ENCODE measurements around the gene FTO. TPM values are rescaled to one million over a fixed set of nuclear protein-coding genes. Genes with fewer than 3 reads are reported as not detected.

The FTO gene
- total and polyA plus RNA-seq, 2 experiments from 2014 or later, result 46.8 to 77.7 TPM

GRCh38 chr16:53792161-53792951, 88.4 kb downstream of the FTO start:
- H2AFZ ChIP-seq, result no peak overlapping the region
- no peak for DNase-seq (ENCODE audit: low spot score)
- no peak overlapping the region for H3K4me3 ChIP-seq
- no peak overlapping the region for H3K27ac ChIP-seq
- TF ChIP-seq EZH2phosphoT487 (IDR thresholded peaks at IDR 0.05; ENCODE audit: low read depth, severe bottlenecking, unreplicated experiment), result no peak
- no peak for TF ChIP-seq CTCF (IDR thresholded peaks at IDR 0.05; ENCODE audit: poor library complexity)
- TF ChIP-seq EZH2 (IDR thresholded peaks at IDR 0.05; ENCODE audit: borderline replicate concordance), result no peak
- 79% methylated on average over 6 of the region's 6 CpGs for WGBS (ENCODE audit: low lambda C conversion rate, missing lambda C conversion rate)
- no peaks in the 10 kb centered on the region for H3K27me3 ChIP-seq
- H3K4me1 ChIP-seq (ENCODE audit: insufficient read depth), result no peaks in the 10 kb centered on the region
- peaks cover 30% of the 10 kb centered on the region for H3K79me2 ChIP-seq
- H3K9me2 ChIP-seq (replicated peaks; ENCODE audit: insufficient read depth), result no peaks in the 10 kb centered on the region
- H4K20me1 ChIP-seq (ENCODE audit: insufficient read depth, poor library complexity, severe bottlenecking), result no peaks in the 10 kb centered on the region
- no peaks in the 10 kb centered on the region for H3K36me3 ChIP-seq (replicated peaks; ENCODE audit: insufficient read depth, low read depth)
- H3K9me3 ChIP-seq (ENCODE audit: low read depth), result no peaks in the 10 kb centered on the region
- no peak overlapping the region for H3K4me2 ChIP-seq

GRCh38 chr16:53803451-53803850, 99.5 kb downstream of the FTO start:
- Histone ChIP-seq H3K27ac (no peak overlapping the region), H3K4me3 (no peak overlapping the region), H3K79me2 (peaks cover 64% of the 10 kb centered on the region), H4K20me1 (ENCODE audit: insufficient read depth, poor library complexity, severe bottlenecking) (peaks cover 4% of the 10 kb centered on the region), H3K36me3 (replicated peaks; ENCODE audit: insufficient read depth, low read depth) (no peaks in the 10 kb centered on the region), H2AFZ (no peak overlapping the region), H3K4me1 (ENCODE audit: insufficient read depth) (no peaks in the 10 kb centered on the region), H3K4me2 (no peak overlapping the region), H3K27me3 (no peaks in the 10 kb centered on the region), H3K9me3 (ENCODE audit: low read depth) (no peaks in the 10 kb centered on the region), H3K9me2 (replicated peaks; ENCODE audit: insufficient read depth) (no peaks in the 10 kb centered on the region)
- no peak for DNase-seq (ENCODE audit: low spot score)
- TF ChIP-seq CTCF (IDR thresholded peaks at IDR 0.05; ENCODE audit: poor library complexity) (no peak), EZH2phosphoT487 (IDR thresholded peaks at IDR 0.05; ENCODE audit: low read depth, severe bottlenecking, unreplicated experiment) (no peak), EZH2 (IDR thresholded peaks at IDR 0.05; ENCODE audit: borderline replicate concordance) (no peak)

- H3K27ac ChIP-seq, result no peak overlapping the region
- H3K4me1 ChIP-seq (ENCODE audit: insufficient read depth), result no peaks in the 10 kb centered on the region
- no peaks in the 10 kb centered on the region for H3K36me3 ChIP-seq (replicated peaks; ENCODE audit: insufficient read depth, low read depth)
- no peak for DNase-seq (ENCODE audit: low spot score)
- H3K4me2 ChIP-seq, result no peak overlapping the region
- no peak for TF ChIP-seq EZH2phosphoT487 (IDR thresholded peaks at IDR 0.05; ENCODE audit: low read depth, severe bottlenecking, unreplicated experiment)
- no peak for TF ChIP-seq CTCF (IDR thresholded peaks at IDR 0.05; ENCODE audit: poor library complexity)
- TF ChIP-seq EZH2 (IDR thresholded peaks at IDR 0.05; ENCODE audit: borderline replicate concordance), result no peak
- H3K27me3 ChIP-seq, result no peaks in the 10 kb centered on the region
- 95% methylated on average over 2 of the region's 2 CpGs for WGBS (ENCODE audit: low lambda C conversion rate, missing lambda C conversion rate)
- no peak overlapping the region for H2AFZ ChIP-seq
- H3K9me3 ChIP-seq (ENCODE audit: low read depth), result no peaks in the 10 kb centered on the region
- H3K79me2 ChIP-seq, result peaks cover 66% of the 10 kb centered on the region
- peaks cover 3% of the 10 kb centered on the region for H4K20me1 ChIP-seq (ENCODE audit: insufficient read depth, poor library complexity, severe bottlenecking)
- H3K4me3 ChIP-seq, result no peak overlapping the region
- H3K9me2 ChIP-seq (replicated peaks; ENCODE audit: insufficient read depth), result no peaks in the 10 kb centered on the region
Observed at GRCh38 chr16:53803998-53804397, 100.0 kb downstream of the FTO start.

All from hepatocyte (in vitro differentiated cells).